ENCODE results near the gene EYA2.

DNA sequence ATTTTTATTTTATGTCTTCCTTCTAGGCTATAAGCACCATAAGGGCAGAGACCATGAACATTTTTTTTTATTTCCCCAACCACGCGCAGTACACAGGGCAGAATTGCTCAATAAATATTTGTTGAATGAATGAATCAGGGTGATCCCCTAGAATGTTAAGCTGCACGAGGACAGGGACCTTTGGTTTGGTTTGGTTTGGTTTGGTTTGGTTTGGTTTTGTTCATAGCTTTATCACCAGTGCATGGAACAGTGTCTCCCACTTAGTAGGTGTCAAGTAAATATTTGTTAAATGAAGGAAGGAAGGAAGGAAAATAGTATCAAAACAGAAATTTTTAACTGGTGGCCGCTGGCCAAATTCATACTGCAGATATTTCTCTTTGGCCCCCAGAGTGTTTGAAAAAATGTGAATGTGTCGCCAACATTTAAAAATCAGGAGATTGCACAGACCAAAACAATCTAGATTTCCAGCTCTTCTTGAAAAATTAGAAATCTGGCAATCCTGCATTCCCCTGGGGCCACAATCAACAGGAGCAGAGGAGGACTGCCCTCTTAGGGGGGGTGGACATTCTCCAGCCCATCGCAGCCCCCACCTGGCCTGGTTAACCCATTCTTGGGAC lies 205.3 kb downstream of the EYA2 start:
- TF ChIP-seq, protein P1, sequence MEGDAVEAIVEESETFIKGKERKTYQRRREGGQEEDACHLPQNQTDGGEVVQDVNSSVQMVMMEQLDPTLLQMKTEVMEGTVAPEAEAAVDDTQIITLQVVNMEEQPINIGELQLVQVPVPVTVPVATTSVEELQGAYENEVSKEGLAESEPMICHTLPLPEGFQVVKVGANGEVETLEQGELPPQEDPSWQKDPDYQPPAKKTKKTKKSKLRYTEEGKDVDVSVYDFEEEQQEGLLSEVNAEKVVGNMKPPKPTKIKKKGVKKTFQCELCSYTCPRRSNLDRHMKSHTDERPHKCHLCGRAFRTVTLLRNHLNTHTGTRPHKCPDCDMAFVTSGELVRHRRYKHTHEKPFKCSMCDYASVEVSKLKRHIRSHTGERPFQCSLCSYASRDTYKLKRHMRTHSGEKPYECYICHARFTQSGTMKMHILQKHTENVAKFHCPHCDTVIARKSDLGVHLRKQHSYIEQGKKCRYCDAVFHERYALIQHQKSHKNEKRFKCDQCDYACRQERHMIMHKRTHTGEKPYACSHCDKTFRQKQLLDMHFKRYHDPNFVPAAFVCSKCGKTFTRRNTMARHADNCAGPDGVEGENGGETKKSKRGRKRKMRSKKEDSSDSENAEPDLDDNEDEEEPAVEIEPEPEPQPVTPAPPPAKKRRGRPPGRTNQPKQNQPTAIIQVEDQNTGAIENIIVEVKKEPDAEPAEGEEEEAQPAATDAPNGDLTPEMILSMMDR (IDR thresholded peaks at IDR 0.05), result no peak
- TF ChIP-seq POLR2A (IDR thresholded peaks at IDR 0.05), result no peak

All from adrenal gland (tissue), 5 donors.